Tibial artery (tissue), 4 donors: ENCODE measurements around the gene ITGB7.
A peak's percentile ranks its signal among the peaks of the same experiment; 100 is the strongest.

Source experiments
- DNase-seq, 2 donors: peaks; one replicate each; pipeline ENCODE4 v3.0.0-alpha.2; 2019
- H3K27ac ChIP-seq, 2 donors: fragments of 200-600 bp; sonication (generic) in 1 of 2; 1 replicate in 1 of 2; 2 replicates in 1 of 2; pipeline ENCODE4 v1.5.1; 2018 to 2019; ENCODE audit warnings: mild to moderate bottlenecking in 1 of 2
- H3K27me3 ChIP-seq, 2 donors: fragments of 200-600 bp; sonication (generic) in 1 of 2; one replicate each; pipeline versions ENCODE4 v1.5.1 to v1.6.0; 2016 to 2019
- H3K36me3 ChIP-seq, 3 donors: fragments of 200-600 bp; sonication (generic) in 2 of 3; one replicate each; pipeline ENCODE4 v1.5.1; 2016 to 2019; ENCODE audit warnings: mild to moderate bottlenecking in 2 of 3
- H3K4me1 ChIP-seq, 4 donors: fragments of 200-600 bp; sonication (generic) in 2 of 4; 1 replicate in 3 of 4; 2 replicates in 1 of 4; pipeline ENCODE4 v1.5.1; 2016 to 2019
- H3K4me3 ChIP-seq, 2 donors: fragments of 200-600 bp; sonication (generic) in 1 of 2; 1 replicate in 1 of 2; 2 replicates in 1 of 2; pipeline ENCODE4 v1.5.1; 2018 to 2019; ENCODE audit warnings: mild to moderate bottlenecking in 2 of 2
- H3K9me3 ChIP-seq, 3 donors: fragments of 200-600 bp; sonication (generic) in 1 of 3; one replicate each; pipeline ENCODE4 v1.5.1; 2016 to 2019
- CTCF ChIP-seq, 2 experiments: fragments of 200-600 bp in 1 of 2; fragments of 450-650 bp in 1 of 2; IDR thresholded peaks; one replicate each; pipeline ENCODE4 v1.5.1; 2017 to 2019; ENCODE audit warnings: antibody characterized with exemption in 2 of 2, mild to moderate bottlenecking in 1 of 2, moderate library complexity in 1 of 2
- intact Hi-C: fragments of 100-400 bp; cut with DNase I; formaldehyde crosslinking; loops from one replicate; pipeline ENCODE4 v1.15.0; 2023; ENCODE audit warnings: low total_unique reads

ITGB7 gene

DNA sequence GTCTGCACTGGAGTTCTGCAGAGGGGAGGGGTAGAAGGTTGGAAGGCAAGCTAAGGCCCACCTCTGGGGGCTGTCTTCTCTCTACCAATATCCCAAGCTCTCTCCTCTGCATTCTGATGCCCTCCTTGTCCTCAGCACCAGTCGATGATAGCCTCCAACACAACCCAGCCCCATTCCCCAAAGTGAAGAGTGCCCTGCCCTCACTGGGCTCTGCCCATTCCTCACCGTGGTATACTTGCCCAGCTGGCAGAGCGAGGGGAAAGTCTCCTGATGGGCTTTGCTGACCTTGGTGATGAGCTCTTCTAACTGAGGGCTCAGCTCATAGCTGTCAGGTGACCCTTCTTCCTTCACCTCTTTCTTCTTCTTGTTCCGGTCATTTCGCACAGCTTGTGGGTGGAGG, 7.2 kb upstream of the ITGB7 start:
- Histone ChIP-seq H3K27me3 (no peaks in the 10 kb centered on the region), H3K9me3 (no peaks in the 10 kb centered on the region), H3K27ac (peak overlapping the region in 1 of 2 donors; percentile 11), H3K36me3 (peaks cover 48 to 72% (median 55%) of the 10 kb centered on the region in 3 donors), H3K4me1 (peaks cover 4 to 44% (median 35%) of the 10 kb centered on the region in 4 donors), H3K4me3 (no peak overlapping the region)
- TF ChIP-seq CTCF (IDR thresholded peaks at IDR 0.05), result no peak
- no peak for DNase-seq
- intact Hi-C loops, result loop anchor here (2.0 kb wide), 1 partner anchor 37 kb away; no protein-coding TSS in a partner anchor

DNA sequence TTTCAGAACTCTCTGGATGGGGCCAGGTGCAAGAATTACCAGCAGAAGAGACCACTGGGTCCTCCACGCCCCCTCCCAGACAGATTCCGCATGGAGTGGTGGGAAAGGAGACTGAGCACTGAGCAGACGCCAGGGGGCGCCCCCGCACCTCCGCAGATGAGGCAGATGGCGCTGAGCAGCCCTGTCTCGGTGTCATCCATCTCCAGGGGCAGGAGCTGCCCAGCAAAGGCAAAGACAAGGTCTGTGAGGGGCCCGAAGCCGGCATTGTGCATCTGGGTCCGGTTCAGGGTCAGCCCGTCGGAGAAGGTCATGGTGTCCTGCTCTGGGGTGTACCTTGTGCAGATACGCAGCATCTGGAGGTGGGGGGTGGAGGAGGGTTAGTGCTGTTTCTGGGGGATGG, 6.3 kb upstream of the ITGB7 start:
- intact Hi-C loops, result loop anchor here (2.0 kb wide), 1 partner anchor 75 kb away; no protein-coding TSS in a partner anchor
- Histone ChIP-seq H3K27ac (no peak overlapping the region), H3K4me1 (peaks cover 4 to 44% (median 35%) of the 10 kb centered on the region in 4 donors), H3K27me3 (no peaks in the 10 kb centered on the region), H3K4me3 (no peak overlapping the region), H3K36me3 (peaks cover 48 to 72% (median 55%) of the 10 kb centered on the region in 3 donors), H3K9me3 (no peaks in the 10 kb centered on the region)
- peak; percentile 79 to 87 for DNase-seq
- peak; percentile 89 to 94 for TF ChIP-seq CTCF (IDR thresholded peaks at IDR 0.05)

GRCh38 chr12:53212931-53213330, 5.9 kb upstream of the ITGB7 start:
- Histone ChIP-seq H3K4me3 (no peak overlapping the region), H3K27ac (no peak overlapping the region), H3K36me3 (peaks cover 48 to 72% (median 55%) of the 10 kb centered on the region in 3 donors), H3K27me3 (no peaks in the 10 kb centered on the region), H3K4me1 (peaks cover 3 to 43% (median 33%) of the 10 kb centered on the region in 4 donors), H3K9me3 (no peaks in the 10 kb centered on the region)
- intact Hi-C loops, result loop anchor here (2.0 kb wide), 1 partner anchor 76 kb away; no protein-coding TSS in a partner anchor
- DNase-seq, result no peak
- no peak for TF ChIP-seq CTCF (IDR thresholded peaks at IDR 0.05)

- no peak overlapping the region for H3K27ac ChIP-seq
- TF ChIP-seq CTCF (IDR thresholded peaks at IDR 0.05), result no peak
- H3K27me3 ChIP-seq, result no peaks in the 10 kb centered on the region
- intact Hi-C loops, result loop anchor here (2.0 kb wide), 1 partner anchor 77 kb away; no protein-coding TSS in a partner anchor
- peaks cover 0 to 32% (median 21%) of the 10 kb centered on the region in 4 donors for H3K4me1 ChIP-seq
- no peak overlapping the region for H3K4me3 ChIP-seq
- H3K9me3 ChIP-seq, result no peaks in the 10 kb centered on the region
- DNase-seq, result no peak
- peaks cover 48 to 72% (median 55%) of the 10 kb centered on the region in 3 donors for H3K36me3 ChIP-seq
These were observed 4.7 kb upstream of the ITGB7 start for GRCh38 chr12:53211476-53212381.

GRCh38 chr12:53210843-53211242, 3.8 kb upstream of the ITGB7 start:
- Histone ChIP-seq H3K9me3 (no peaks in the 10 kb centered on the region), H3K27me3 (no peaks in the 10 kb centered on the region), H3K4me1 (peaks cover 0 to 26% (median 16%) of the 10 kb centered on the region in 4 donors), H3K27ac (no peak overlapping the region), H3K36me3 (peaks cover 48 to 65% (median 55%) of the 10 kb centered on the region in 3 donors), H3K4me3 (no peak overlapping the region)
- intact Hi-C loops, result no loop called here
- TF ChIP-seq CTCF (IDR thresholded peaks at IDR 0.05), result no peak
- DNase-seq, result no peak
